DMS153 (cell line): ENCODE results near the gene CNTNAP3.
"Not testable (repeated sequence)": the region's sequence is repeated elsewhere in the genome, so short reads cannot be mapped to it uniquely, and the experiment has no call there.

Experiments
- DNase-seq: peaks from one replicate; lab custom pipeline; 2025; lab: John Stamatoyannopoulos, UW

Gene CNTNAP3

DNA sequence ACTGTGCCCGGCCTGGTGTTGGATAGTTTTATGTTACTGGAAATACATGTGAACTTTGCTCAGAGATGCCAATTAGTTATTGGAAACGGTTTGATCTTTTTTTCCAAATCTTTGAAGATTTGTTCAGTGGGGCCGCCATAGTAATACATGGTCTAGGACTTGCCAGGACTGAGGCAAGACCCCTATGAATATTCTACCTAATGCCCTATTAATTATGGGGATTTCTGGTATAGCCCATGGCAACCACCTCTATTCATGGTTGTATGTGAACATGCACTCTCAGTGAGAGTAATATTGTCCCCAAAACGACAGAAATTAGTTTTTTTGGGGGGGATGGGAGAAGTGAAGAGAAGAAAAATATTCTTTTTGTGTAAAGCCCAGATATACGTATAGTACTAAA is 220.3 kb downstream of the CNTNAP3 start:
- not testable (repeated sequence) for DNase-seq

- not testable (repeated sequence) for DNase-seq
Observed at GRCh38 chr9:39062966-39063365, 225.0 kb downstream of the CNTNAP3 start.

- not testable (repeated sequence) for DNase-seq
Observed at GRCh38 chr9:39054453-39054852, 233.5 kb downstream of the CNTNAP3 start.

GRCh38 chr9:39046833-39047232 is 241.1 kb downstream of the CNTNAP3 start:
- not testable (repeated sequence) for DNase-seq

GRCh38 chr9:39042352-39042803 is 245.6 kb downstream of the CNTNAP3 start:
- not testable (repeated sequence) for DNase-seq

GRCh38 chr9:39041774-39042173 is 246.2 kb downstream of the CNTNAP3 start:
- DNase-seq: not testable (repeated sequence)

GRCh38 chr9:39039148-39039547 is 248.8 kb downstream of the CNTNAP3 start:
- DNase-seq: not testable (repeated sequence)

DNA sequence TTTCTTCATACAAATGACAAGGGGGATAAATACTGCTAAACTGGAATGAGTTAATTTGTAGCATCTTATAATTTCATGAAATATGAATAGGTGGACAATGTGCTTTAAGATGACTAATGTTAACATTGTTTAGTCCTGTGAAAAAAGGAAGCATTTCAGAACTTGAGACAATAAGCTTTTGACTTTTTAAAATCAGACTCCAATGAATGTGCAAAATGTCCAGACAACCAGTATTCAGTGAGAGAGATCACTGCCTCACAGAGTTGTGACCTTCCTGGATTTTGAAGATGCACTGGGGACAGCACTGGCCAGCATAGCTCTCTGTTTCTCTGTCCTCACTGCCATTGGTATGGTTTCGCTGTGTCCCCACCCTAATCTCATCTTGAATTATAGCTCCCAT is 249.7 kb downstream of the CNTNAP3 start:
- DNase-seq: not testable (repeated sequence)

GRCh38 chr9:39033849-39034248 is 254.1 kb downstream of the CNTNAP3 start:
- not testable (repeated sequence) for DNase-seq

- not testable (repeated sequence) for DNase-seq
Observed at GRCh38 chr9:39030204-39031019, 257.6 kb downstream of the CNTNAP3 start.

- DNase-seq: not testable (repeated sequence)
Observed at GRCh38 chr9:39028855-39029254, 259.1 kb downstream of the CNTNAP3 start.

GRCh38 chr9:39028168-39028567 is 259.8 kb downstream of the CNTNAP3 start:
- DNase-seq: not testable (repeated sequence)

DNA sequence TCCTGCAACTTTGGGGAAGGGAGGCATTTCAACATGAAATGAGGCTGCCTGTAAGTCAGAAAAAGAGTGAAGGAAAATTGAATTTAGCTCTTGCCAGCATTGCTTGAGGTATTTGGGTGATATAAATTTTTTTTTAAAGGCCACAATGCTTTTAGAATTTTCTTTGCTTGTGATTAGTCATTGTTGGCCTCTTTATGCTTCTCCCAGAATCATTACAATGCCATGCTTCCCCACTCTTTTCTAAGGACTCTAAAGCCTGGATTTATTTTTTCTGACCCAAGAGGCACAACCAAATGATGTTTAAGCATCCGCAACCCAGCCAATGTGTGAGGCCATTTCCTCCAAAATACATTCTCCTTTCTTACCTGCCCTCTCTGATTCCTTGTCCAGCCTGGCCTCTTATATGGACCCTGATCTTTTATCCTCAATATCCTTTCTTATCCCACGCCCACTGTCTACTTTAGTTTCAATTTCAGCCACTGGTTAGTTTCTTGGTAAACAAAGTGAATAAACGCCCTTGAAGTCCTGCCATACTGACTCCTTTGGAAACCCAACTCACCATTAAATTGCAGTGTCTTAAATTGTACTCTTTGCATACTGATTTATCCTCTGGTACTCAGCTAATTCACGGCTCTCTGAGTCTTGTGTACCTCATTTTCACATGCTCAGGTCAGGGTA is 261.9 kb downstream of the CNTNAP3 start:
- not testable (repeated sequence) for DNase-seq
